Ovary (tissue), 9 donors: Measurements from ENCODE around the gene SLC28A3. TPM values are rescaled to one million over a fixed set of nuclear protein-coding genes. Genes with fewer than 3 reads are reported as not detected.

Experiments used
- DNase-seq, 5 donors: peaks; one replicate each; pipeline ENCODE4 v3.0.0-alpha.2; 2019 to 2020
- H3K27ac ChIP-seq, 2 donors: fragments of 200-600 bp; one replicate each; pipeline versions ENCODE4 v1.5.1 to v1.8.0; 2019 to 2022
- H3K27me3 ChIP-seq: fragments of 200-600 bp; one replicate; pipeline ENCODE4 v1.8.0; 2022
- H3K36me3 ChIP-seq: fragments of 200-600 bp; sonication (generic); one replicate; pipeline ENCODE4 v1.5.1; 2019
- H3K4me1 ChIP-seq: one replicate; pipeline ENCODE4 v1.8.1; 2013; ENCODE audit warnings: mild to moderate bottlenecking, moderate library complexity; ENCODE audit not compliant: insufficient read depth
- H3K4me3 ChIP-seq: fragments of 200-600 bp; sonication (generic); one replicate; pipeline ENCODE4 v1.5.1; 2017
- H3K9me3 ChIP-seq, 2 donors: fragments of 200-600 bp in 1 of 2; sonication (generic) in 1 of 2; one replicate each; pipeline versions ENCODE4 v1.5.1 to v1.8.1; 2013 to 2019; ENCODE audit warnings: mild to moderate bottlenecking in 1 of 2, moderate library complexity in 1 of 2
- EP300 ChIP-seq: sonication (generic); formaldehyde crosslinking; IDR thresholded peaks from one replicate; pipeline ENCODE4 v1.6.1; 2017; ENCODE audit warnings: antibody characterized with exemption
- POLR2A ChIP-seq: fragments of 450-650 bp; IDR thresholded peaks from one replicate; pipeline ENCODE4 v1.6.1; 2017; ENCODE audit warnings: antibody characterized with exemption, mild to moderate bottlenecking, moderate library complexity
- WGBS, 3 donors: extraction: QIAGEN DNeasy Blood & Tissue Kit in 1 of 3; methylation state at CpG; one replicate each; pipeline versions ENCODE4 v1.1.5 to v1.1.7; 2013 to 2017; 5-methylcytosine and 5-hydroxymethylcytosine counted together
- intact Hi-C, 4 donors: fragments of 100-400 bp; cut with DNase I; formaldehyde crosslinking; loops; one replicate each; pipeline versions ENCODE4 v1.11.0 to v1.15.1; 2022 to 2023
- polyA plus RNA-seq, 2 donors: library from polyadenylated mRNA; stranded (reverse); fragments of 200-250 nt in 1 of 2; fragments of 350-450 nt in 1 of 2; fragmentation: Illumina TruSeq in 1 of 2; extraction: RNeasy Lipid Tissue Mini Kit (QIAGEN cat#74804) in 1 of 2; gene quantifications; one replicate each; pipeline ENCODE4 v1.2.3, GENCODE V29; 2013 to 2014
- total RNA-seq, 7 donors: library from RNA; depleted of rRNA in 2 of 7; stranded (reverse); fragments of >200 nt in 2 of 7; fragmentation: NEBNext Ultra II Directional in 3 of 7; extraction: Animal tissue kit (Norgen Biotek cat#: 25700) in 3 of 7; gene quantifications; one replicate each; pipeline versions ENCODE4 v1.1.0 to v1.2.4, GENCODE V29; 2016 to 2023
- TF ChIP-seq, protein P1 (sequence below), 3 donors: fragments of 450-650 bp in 2 of 3; fragments of 200-600 bp in 1 of 3; IDR thresholded peaks; one replicate each; pipeline versions ENCODE4 v1.5.1 to v1.8.0; 2016 to 2022; ENCODE audit warnings: antibody characterized with exemption in 3 of 3, mild to moderate bottlenecking in 1 of 3
- donor health status: DM: no; HTN: no; CAD: no; lungs with moderate emphysema.
- donor health status: DM: no; HTN: no; CAD: no.
- donor health status: Bipolar disorder and iron deficiency.
- donor health status: DM: yes; HTN: yes; CAD: no.
- donor health status: DM: no; HTN: no; CAD: no.
- donor health status: DM: yes; HTN: yes; CAD: no.

SLC28A3 gene
- total and polyA plus RNA-seq, 9 donors = 0.08 to 9.0 (median 0.59) TPM; not detected in 1

GRCh38 chr9:84343111-84343521, 2.6 kb upstream of the SLC28A3 start:
- H3K36me3 ChIP-seq = no peaks in the 10 kb centered on the region
- H3K4me1 ChIP-seq = no peaks in the 10 kb centered on the region
- no peaks in the 10 kb centered on the region for H3K9me3 ChIP-seq
- DNase-seq = no peak
- H3K27me3 ChIP-seq = no peaks in the 10 kb centered on the region
- H3K27ac ChIP-seq = no peak overlapping the region
- 55 to 68% (median 58%) methylated on average over 6 of the region's 6 CpGs for WGBS, 3 donors
- H3K4me3 ChIP-seq = no peak overlapping the region
- no peak for TF ChIP-seq EP300
- TF ChIP-seq POLR2A = no peak
- TF ChIP-seq, protein P1, sequence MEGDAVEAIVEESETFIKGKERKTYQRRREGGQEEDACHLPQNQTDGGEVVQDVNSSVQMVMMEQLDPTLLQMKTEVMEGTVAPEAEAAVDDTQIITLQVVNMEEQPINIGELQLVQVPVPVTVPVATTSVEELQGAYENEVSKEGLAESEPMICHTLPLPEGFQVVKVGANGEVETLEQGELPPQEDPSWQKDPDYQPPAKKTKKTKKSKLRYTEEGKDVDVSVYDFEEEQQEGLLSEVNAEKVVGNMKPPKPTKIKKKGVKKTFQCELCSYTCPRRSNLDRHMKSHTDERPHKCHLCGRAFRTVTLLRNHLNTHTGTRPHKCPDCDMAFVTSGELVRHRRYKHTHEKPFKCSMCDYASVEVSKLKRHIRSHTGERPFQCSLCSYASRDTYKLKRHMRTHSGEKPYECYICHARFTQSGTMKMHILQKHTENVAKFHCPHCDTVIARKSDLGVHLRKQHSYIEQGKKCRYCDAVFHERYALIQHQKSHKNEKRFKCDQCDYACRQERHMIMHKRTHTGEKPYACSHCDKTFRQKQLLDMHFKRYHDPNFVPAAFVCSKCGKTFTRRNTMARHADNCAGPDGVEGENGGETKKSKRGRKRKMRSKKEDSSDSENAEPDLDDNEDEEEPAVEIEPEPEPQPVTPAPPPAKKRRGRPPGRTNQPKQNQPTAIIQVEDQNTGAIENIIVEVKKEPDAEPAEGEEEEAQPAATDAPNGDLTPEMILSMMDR (IDR thresholded peaks at IDR 0.05) = no peak
- intact Hi-C loops = no loop called here

DNA sequence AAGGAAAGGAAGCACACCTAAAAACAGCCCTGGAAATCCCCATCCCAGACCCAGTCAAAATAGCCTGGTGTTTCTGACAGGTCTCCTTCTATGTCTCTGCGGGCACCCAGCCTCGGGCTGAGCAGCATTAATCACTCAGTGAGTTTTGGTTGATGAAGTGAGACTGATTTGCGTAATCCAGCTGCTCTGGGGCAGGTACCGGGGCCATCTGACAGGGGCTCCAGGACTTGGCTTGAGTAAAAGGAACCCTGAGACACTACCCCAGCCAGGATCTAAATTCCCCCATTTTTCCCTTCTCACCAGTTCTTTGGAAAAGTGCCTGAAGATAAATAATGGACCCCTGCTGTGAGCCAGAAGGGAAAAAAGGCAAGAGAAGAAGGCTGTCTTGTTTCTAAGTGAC, 596 bp downstream of the SLC28A3 start:
- WGBS, 3 donors = 70 to 81% (median 78%) methylated on average over 4 of the region's 4 CpGs
- Histone ChIP-seq H3K4me1 (no peaks in the 10 kb centered on the region), H3K36me3 (no peaks in the 10 kb centered on the region), H3K4me3 (no peak overlapping the region), H3K27ac (no peak overlapping the region), H3K9me3 (no peaks in the 10 kb centered on the region), H3K27me3 (no peaks in the 10 kb centered on the region)
- no peak for DNase-seq
- no peak for TF ChIP-seq EP300
- TF ChIP-seq POLR2A = no peak
- TF ChIP-seq, protein P1 (IDR thresholded peaks at IDR 0.05) = no peak
- intact Hi-C loops = no loop called here

GRCh38 chr9:84339503-84339902, 1.1 kb downstream of the SLC28A3 start:
- H3K27ac ChIP-seq = no peak overlapping the region
- DNase-seq = no peak
- no peak overlapping the region for H3K4me3 ChIP-seq
- H3K4me1 ChIP-seq = no peaks in the 10 kb centered on the region
- no peaks in the 10 kb centered on the region for H3K36me3 ChIP-seq
- H3K9me3 ChIP-seq = no peaks in the 10 kb centered on the region
- WGBS, 3 donors = 85 to 88% (median 85%) methylated on average over 3 of the region's 3 CpGs
- H3K27me3 ChIP-seq = no peaks in the 10 kb centered on the region
- TF ChIP-seq POLR2A (no peak), EP300 (no peak)
- TF ChIP-seq, protein P1 (IDR thresholded peaks at IDR 0.05) = no peak
- intact Hi-C loops = no loop called here

- intact Hi-C loops = no loop called here
- H3K27ac ChIP-seq = no peak overlapping the region
- no peak overlapping the region for H3K4me3 ChIP-seq
- TF ChIP-seq EP300 (no peak), POLR2A (no peak)
- no peaks in the 10 kb centered on the region for H3K4me1 ChIP-seq
- DNase-seq = no peak
- WGBS, 3 donors = 88 to 94% (median 91%) methylated on average over 4 of the region's 4 CpGs
- H3K27me3 ChIP-seq = no peaks in the 10 kb centered on the region
- H3K9me3 ChIP-seq = no peaks in the 10 kb centered on the region
- H3K36me3 ChIP-seq = no peaks in the 10 kb centered on the region
Observed at GRCh38 chr9:84338792-84339191, 1.8 kb downstream of the SLC28A3 start.

DNA sequence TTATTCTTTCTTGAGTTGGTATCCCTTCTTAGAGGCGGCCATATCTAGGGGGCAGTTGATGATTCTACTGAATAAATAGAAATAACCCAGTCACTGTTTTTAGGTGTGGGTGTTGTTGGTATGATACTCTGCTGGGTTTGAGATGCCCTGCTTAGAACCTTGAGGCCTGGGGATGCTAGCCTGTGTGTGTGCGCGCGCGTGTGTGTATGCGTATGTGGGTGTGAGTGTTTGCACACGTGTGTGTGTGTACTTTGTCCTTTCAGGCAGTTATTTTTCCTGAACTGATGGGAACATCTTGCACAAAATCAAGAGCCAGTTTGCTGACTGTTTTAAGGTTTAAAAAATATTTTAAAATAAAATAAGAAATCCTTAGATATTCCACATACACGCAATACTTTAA, 3.3 kb downstream of the SLC28A3 start:
- Histone ChIP-seq H3K9me3 (no peaks in the 10 kb centered on the region), H3K4me3 (no peak overlapping the region), H3K27me3 (no peaks in the 10 kb centered on the region), H3K27ac (no peak overlapping the region), H3K36me3 (no peaks in the 10 kb centered on the region), H3K4me1 (no peaks in the 10 kb centered on the region)
- TF ChIP-seq, protein P1 (IDR thresholded peaks at IDR 0.05) = no peak
- TF ChIP-seq POLR2A = no peak
- no peak for TF ChIP-seq EP300
- WGBS, 3 donors = 87 to 90% (median 88%) methylated on average over 8 of the region's 8 CpGs
- DNase-seq = no peak
- intact Hi-C loops = no loop called here
